H1 (cell line): ENCODE data around the gene APBA2. TPM values are rescaled to one million over a fixed set of nuclear protein-coding genes. Genes with fewer than 3 reads are reported as not detected.

Experiments used
- CEBPB ChIP-seq: IDR thresholded peaks from 2 replicates; pipeline ENCODE4 v1.6.1; 2012; ENCODE audit warnings: low read depth, low read length
- CREB1 ChIP-seq: IDR thresholded peaks from 2 replicates; pipeline ENCODE4 v1.6.1; 2012; ENCODE audit warnings: inconsistent platforms
- CTBP2 ChIP-seq: IDR thresholded peaks from 2 replicates; pipeline ENCODE4 v1.7.0; 2011; ENCODE audit warnings: borderline replicate concordance, mild to moderate bottlenecking, moderate library complexity, mixed read lengths, low read length; ENCODE audit not compliant: insufficient read depth, insufficient read length
- EP300 ChIP-seq, 2 experiments: IDR thresholded peaks; 1 replicate in 1 of 2; 2 replicates in 1 of 2; pipeline ENCODE4 v1.6.1; 2011 to 2012; ENCODE audit warnings: low read depth in 2 of 2, low read length in 2 of 2, mild to moderate bottlenecking in 2 of 2, borderline replicate concordance in 1 of 2, inconsistent platforms in 1 of 2, moderate library complexity in 1 of 2
- HDAC2 ChIP-seq, 2 experiments: fragments of 300-600 bp in 1 of 2; sonication (generic) in 1 of 2; IDR thresholded peaks; 2 replicates each; pipeline ENCODE4 v1.6.1; 2011 to 2012; ENCODE audit warnings: low read depth in 2 of 2, low read length in 2 of 2, mild to moderate bottlenecking in 2 of 2, moderate library complexity in 2 of 2, borderline replicate concordance in 1 of 2, inconsistent platforms in 1 of 2
- HDAC6 ChIP-seq: IDR thresholded peaks from one replicate; pipeline ENCODE4 v1.7.1; 2012; ENCODE audit warnings: low read depth, mild to moderate bottlenecking, inconsistent platforms, low read length, moderate library complexity
- KDM1A ChIP-seq: fragments of 200-600, 300-600 bp; sonication (generic); IDR thresholded peaks from 2 replicates; pipeline ENCODE4 v1.7.1; 2016; ENCODE audit warnings: mild to moderate bottlenecking, low read length, borderline replicate concordance
- POU5F1 ChIP-seq: IDR thresholded peaks from 2 replicates; pipeline ENCODE4 v1.6.1; 2011; ENCODE audit warnings: low read depth, mild to moderate bottlenecking, low read length, moderate library complexity
- RAD21 ChIP-seq, 2 experiments: IDR thresholded peaks in 1 of 2; conservative IDR thresholded peaks in 1 of 2; 2 replicates each; pipeline ENCODE4 v1.6.1; 2011; ENCODE audit warnings: low read depth in 2 of 2, low read length in 2 of 2, improper control_type of control experiment in 1 of 2, inconsistent platforms in 1 of 2, mild to moderate bottlenecking in 1 of 2, moderate library complexity in 1 of 2
- SP1 ChIP-seq: IDR thresholded peaks from 2 replicates; pipeline ENCODE4 v1.6.1; 2011; ENCODE audit warnings: low read depth, low read length
- SRF ChIP-seq: IDR thresholded peaks from 2 replicates; pipeline ENCODE4 v1.6.1; 2011; ENCODE audit warnings: mild to moderate bottlenecking, low read depth, low read length, moderate library complexity
- TAF1 ChIP-seq: IDR thresholded peaks from 2 replicates; pipeline ENCODE4 v1.6.1; 2011; ENCODE audit warnings: mild to moderate bottlenecking, low read depth, low read length
- polyA plus RNA-seq, 7 experiments: library from polyadenylated mRNA; depleted of rRNA in 3 of 7; stranded (reverse) in 5 of 7; unstranded in 2 of 7; fragments of >200 nt in 5 of 7; fragments of 200-250 nt in 2 of 7; gene quantifications; 1 replicate in 5 of 7; 2 replicates in 1 of 7; 4 replicates in 1 of 7; pipeline versions ENCODE4 v1.2.1 to v1.2.3, GENCODE V29; 2011 to 2013; ENCODE audit warnings: missing spikeins in 2 of 7, mixed read lengths in 2 of 7
- total RNA-seq: library from RNA; stranded (reverse); fragmentation: NEBNext Ultra II Directional; extraction: Animal tissue kit (Norgen Biotek cat#: 25700); gene quantifications from 2 replicates; pipeline ENCODE4 v1.2.1, GENCODE V29; 2021
- TF ChIP-seq, protein P1 (sequence below): IDR thresholded peaks from 2 replicates; pipeline ENCODE4 v1.6.1; 2012; ENCODE audit warnings: inconsistent platforms

APBA2 gene
- total and polyA plus RNA-seq, 2 of the 8 experiments (the other 6 are each of a cell fraction or from before 2014, with no cell fraction given) = 15.5 to 19.0 TPM

DNA sequence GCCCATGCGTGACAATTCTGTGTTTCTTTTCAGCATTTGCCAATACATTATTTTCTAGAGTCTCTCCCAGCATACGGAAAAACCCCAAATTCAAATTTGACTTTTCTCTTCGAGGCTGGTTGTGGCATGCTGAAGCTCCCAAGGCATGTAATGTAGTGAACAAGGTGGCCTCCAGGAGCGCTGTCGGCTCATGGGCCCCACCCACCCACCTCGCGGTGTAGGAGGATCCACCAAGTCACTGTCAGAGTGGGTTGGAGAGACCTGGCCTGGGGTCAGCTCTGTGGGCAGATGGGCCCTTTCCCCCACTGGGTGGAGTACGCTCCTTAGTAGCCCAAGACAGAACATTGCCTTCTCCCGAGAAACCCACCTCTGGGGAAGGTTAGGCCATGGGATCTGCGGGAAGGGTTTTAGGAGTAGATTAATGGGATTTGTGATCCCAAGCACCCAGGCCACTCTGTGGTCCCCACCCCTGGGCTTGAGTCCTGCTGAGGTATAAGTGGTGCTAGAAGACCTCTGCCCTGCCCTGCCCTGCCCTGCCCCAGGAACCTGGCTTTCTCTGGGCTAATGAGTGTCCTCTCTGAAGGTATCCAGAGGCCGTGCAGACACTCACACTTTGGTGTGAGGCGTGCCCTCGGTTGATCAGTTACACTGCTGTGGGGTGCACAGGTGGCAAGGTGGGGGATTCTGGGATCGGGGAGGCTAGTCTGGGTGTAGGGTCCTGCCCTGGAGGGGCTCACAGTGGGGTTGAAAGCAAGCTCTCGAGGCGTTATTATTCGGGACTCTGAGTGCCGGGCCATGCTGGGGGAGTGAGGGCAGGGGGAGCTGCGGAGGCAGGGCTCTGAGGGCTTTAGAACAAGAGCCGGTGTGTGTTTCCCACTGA, 97.9 kb downstream of the APBA2 start (continued):
- TF ChIP-seq SRF = no peak
- no peak for TF ChIP-seq CEBPB
- TF ChIP-seq, protein P1, sequence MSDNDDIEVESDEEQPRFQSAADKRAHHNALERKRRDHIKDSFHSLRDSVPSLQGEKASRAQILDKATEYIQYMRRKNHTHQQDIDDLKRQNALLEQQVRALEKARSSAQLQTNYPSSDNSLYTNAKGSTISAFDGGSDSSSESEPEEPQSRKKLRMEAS = peak; percentile 61; the same call in 1 of the 2 replicates
- no peak for TF ChIP-seq HDAC6
- no peak for TF ChIP-seq TAF1
- TF ChIP-seq CTBP2 = no peak
- TF ChIP-seq HDAC2 (IDR thresholded peaks at IDR 0.05; ENCODE audit: borderline replicate concordance in 1 of 2, low read depth in 2 of 2, low read length in 2 of 2) = 0 out of 4 replicates have a peak, but pooled peaks have one; percentile 37 to 57
- TF ChIP-seq EP300 (IDR thresholded peaks at IDR 0.05; ENCODE audit: borderline replicate concordance in 1 of 2, low read depth in 2 of 2, low read length in 2 of 2) = no peak
- TF ChIP-seq RAD21 (IDR thresholded peaks at IDR 0.05 in 1 of 2, conservative IDR thresholded peaks at IDR 0.05 in 1 of 2; ENCODE audit: low read depth in 2 of 2, low read length in 2 of 2) = peak; percentile 55 to 73
- no peak for TF ChIP-seq CREB1
- TF ChIP-seq POU5F1 = no peak
- TF ChIP-seq SP1 = no peak
- TF ChIP-seq KDM1A = no peak
